HEK293T (cell line): ENCODE measurements around the gene RELT.

Source experiments
- ELF4 ChIP-seq: fragments of 450-650 bp; IDR thresholded peaks from 2 replicates; pipeline ENCODE4 v1.6.1; 2017; ENCODE audit warnings: antibody characterized with exemption
- FOXA1 ChIP-seq: fragments of 450-650 bp; IDR thresholded peaks from 2 replicates; pipeline ENCODE4 v1.6.1; 2016; ENCODE audit warnings: mild to moderate bottlenecking
- FOXM1 ChIP-seq: fragments of 450-650 bp; IDR thresholded peaks from 2 replicates; pipeline ENCODE4 v1.6.1; 2017; ENCODE audit warnings: mild to moderate bottlenecking, borderline replicate concordance
- HDGF ChIP-seq: fragments of 450-650 bp; IDR thresholded peaks from 2 replicates; pipeline ENCODE4 v1.6.1; 2017; ENCODE audit warnings: antibody characterized with exemption, borderline replicate concordance
- LEF1 ChIP-seq: fragments of 450-650 bp; IDR thresholded peaks from 2 replicates; pipeline ENCODE4 v1.6.1; 2017; ENCODE audit warnings: mild to moderate bottlenecking, borderline replicate concordance
- PKNOX1 ChIP-seq: fragments of 450-650 bp; IDR thresholded peaks from 2 replicates; pipeline ENCODE4 v1.6.1; 2016
- SP1 ChIP-seq: fragments of 450-650 bp; IDR thresholded peaks from 2 replicates; pipeline ENCODE4 v1.6.1; 2017
- SUZ12 ChIP-seq: fragments of 450-650 bp; IDR thresholded peaks from 2 replicates; pipeline ENCODE4 v1.6.1; 2016; ENCODE audit warnings: mild to moderate bottlenecking
- ZNF384 ChIP-seq: fragments of 450-650 bp; IDR thresholded peaks from 2 replicates; pipeline ENCODE4 v1.6.1; 2016

- no peak for TF ChIP-seq PKNOX1
- no peak for TF ChIP-seq LEF1
- TF ChIP-seq ELF4 = no peak
- no peak for TF ChIP-seq SUZ12
- no peak for TF ChIP-seq HDGF
- no peak for TF ChIP-seq ZNF384
- TF ChIP-seq SP1 = no peak
- TF ChIP-seq FOXA1 = no peak
- no peak for TF ChIP-seq FOXM1
Measured at GRCh38 chr11:73393479-73394415, 17.5 kb downstream of the RELT start.
